Upper lobe of left lung (tissue), 6 donors: ENCODE measurements around the gene ATP2A2. TPM values are rescaled to one million over a fixed set of nuclear protein-coding genes. Genes with fewer than 3 reads are reported as not detected.

ENCODE experiments used
- ATAC-seq, 2 donors: fragments of 200-7000 bp; cut with Tn5 transposase; one replicate each; pipeline ENCODE4 v1.9.1; 2022; ENCODE audit warnings: mild to moderate bottlenecking in 2 of 2, moderate library complexity in 2 of 2; ENCODE audit not compliant: low FRiP score in 2 of 2
- DNase-seq, 2 donors: peaks; one replicate each; pipeline ENCODE4 v3.0.0-alpha.2; 2019 to 2020
- H3K27ac ChIP-seq, 4 donors: fragments of 200-600 bp; sonication (generic); one replicate each; pipeline ENCODE4 v1.5.1; 2016 to 2019
- H3K27me3 ChIP-seq, 4 donors: fragments of 200-600 bp; sonication (generic); one replicate each; pipeline ENCODE4 v1.5.1; 2017 to 2019
- H3K36me3 ChIP-seq, 4 donors: fragments of 200-600 bp; sonication (generic); one replicate each; pipeline ENCODE4 v1.5.1; 2016 to 2019
- H3K4me1 ChIP-seq, 4 donors: fragments of 200-600 bp; sonication (generic); one replicate each; pipeline ENCODE4 v1.5.1; 2018 to 2019
- H3K4me3 ChIP-seq, 4 donors: fragments of 200-600 bp; sonication (generic); one replicate each; pipeline ENCODE4 v1.5.1; 2017 to 2019; ENCODE audit warnings: mild to moderate bottlenecking in 2 of 4, moderate library complexity in 1 of 4
- H3K9me3 ChIP-seq, 4 donors: fragments of 200-600 bp; sonication (generic); one replicate each; pipeline ENCODE4 v1.5.1; 2018 to 2019
- CTCF ChIP-seq, 6 experiments: fragments of 450-650 bp in 4 of 6; fragments of 200-600 bp in 2 of 6; sonication (generic) in 2 of 6; IDR thresholded peaks; one replicate each; pipeline ENCODE4 v1.5.1; 2016 to 2019; ENCODE audit warnings: antibody characterized with exemption in 6 of 6
- EP300 ChIP-seq, 4 donors: sonication (generic); formaldehyde crosslinking; IDR thresholded peaks; one replicate each; pipeline ENCODE4 v1.5.1; 2017; ENCODE audit warnings: antibody characterized with exemption in 4 of 4, control low read depth in 2 of 4
- POLR2A ChIP-seq, 4 donors: fragments of 450-650 bp; IDR thresholded peaks; one replicate each; pipeline ENCODE4 v1.5.1; 2016 to 2017; ENCODE audit warnings: antibody characterized with exemption in 4 of 4, mild to moderate bottlenecking in 2 of 4
- POLR2AphosphoS5 ChIP-seq, 2 donors: sonication (generic); formaldehyde crosslinking; IDR thresholded peaks; one replicate each; pipeline ENCODE4 v1.5.1; 2017; ENCODE audit warnings: antibody characterized with exemption in 2 of 2
- WGBS, 2 donors: methylation state at CpG; one replicate each; pipeline ENCODE4 v1.1.5; 2017 to 2018; 5-methylcytosine and 5-hydroxymethylcytosine counted together
- total RNA-seq, 6 donors: library from RNA; depleted of rRNA in 4 of 6; stranded (reverse); fragments of >200 nt in 4 of 6; gene quantifications; one replicate each; pipeline versions ENCODE4 v1.1.0 to v1.2.1, GENCODE V29; 2016 to 2021
- donor health status: DM: no; HTN: no; CAD: no; lungs with moderate emphysema.
- donor health status: DM: no; HTN: yes; CAD: no; lungs with severe emphysema.

ATP2A2 gene
- total RNA-seq, 6 donors from 2014 or later = 91.7 to 166 (median 142) TPM

- Histone ChIP-seq H3K27ac (no peak overlapping the region), H3K36me3 (no peaks in the 10 kb centered on the region), H3K4me3 (no peak overlapping the region), H3K9me3 (no peaks in the 10 kb centered on the region), H3K4me1 (peaks cover 4 to 20% (median 15%) of the 10 kb centered on the region in 4 donors), H3K27me3 (no peaks in the 10 kb centered on the region)
- 75 to 85% methylated on average over 2 of the region's 2 CpGs for WGBS, 2 donors
- ATAC-seq = no peak
- no peak for DNase-seq
- TF ChIP-seq POLR2AphosphoS5 (IDR thresholded peaks at IDR 0.05) (no peak), CTCF (IDR thresholded peaks at IDR 0.05) (no peak), POLR2A (IDR thresholded peaks at IDR 0.05) (no peak), EP300 (IDR thresholded peaks at IDR 0.05) (no peak)
Observed at GRCh38 chr12:110271015-110271414, 10.0 kb upstream of the ATP2A2 start.

GRCh38 chr12:110277530-110278254 is 3.4 kb upstream of the ATP2A2 start:
- Histone ChIP-seq H3K4me3 (no peak overlapping the region), H3K27ac (no peak overlapping the region), H3K36me3 (no peaks in the 10 kb centered on the region), H3K9me3 (no peaks in the 10 kb centered on the region), H3K27me3 (no peaks in the 10 kb centered on the region), H3K4me1 (peaks cover 10 to 15% (median 12%) of the 10 kb centered on the region in 4 donors)
- ATAC-seq = no peak
- 70 to 82% methylated on average over 2 of the region's 2 CpGs for WGBS, 2 donors
- no peak for DNase-seq
- TF ChIP-seq POLR2AphosphoS5 (IDR thresholded peaks at IDR 0.05) (no peak), CTCF (IDR thresholded peaks at IDR 0.05) (no peak), POLR2A (IDR thresholded peaks at IDR 0.05) (no peak), EP300 (IDR thresholded peaks at IDR 0.05) (no peak)

- WGBS, 2 donors = 88 to 94% methylated on average over 1 of the region's 1 CpG
- TF ChIP-seq POLR2A (IDR thresholded peaks at IDR 0.05) = no peak
- no peak for TF ChIP-seq EP300 (IDR thresholded peaks at IDR 0.05)
- no peak for TF ChIP-seq POLR2AphosphoS5 (IDR thresholded peaks at IDR 0.05)
- TF ChIP-seq CTCF (IDR thresholded peaks at IDR 0.05) = no peak
- no peak overlapping the region for H3K27ac ChIP-seq
Observed at GRCh38 chr12:110278255-110278536, 2.9 kb upstream of the ATP2A2 start.

GRCh38 chr12:110279566-110280375 is 1.3 kb upstream of the ATP2A2 start:
- Histone ChIP-seq H3K4me1 (peaks cover 29 to 36% (median 32%) of the 10 kb centered on the region in 4 donors), H3K4me3 (peak overlapping the region; percentile 84 to 95 (median 92)), H3K9me3 (no peaks in the 10 kb centered on the region), H3K27me3 (no peaks in the 10 kb centered on the region), H3K27ac (peak overlapping the region in 3 of 4 donors; percentile 98 to 99 (median 99)), H3K36me3 (no peaks in the 10 kb centered on the region)
- no peak for TF ChIP-seq POLR2AphosphoS5 (IDR thresholded peaks at IDR 0.05)
- 66 to 71% methylated on average over 14 of the region's 14 CpGs for WGBS, 2 donors
- peak in 1 of 2 donors; percentile 20 for DNase-seq
- ATAC-seq = no peak

More at GRCh38 chr12:110278255-110278536, 2.9 kb upstream of the ATP2A2 start:
- no peaks in the 10 kb centered on the region for H3K36me3 ChIP-seq
- H3K9me3 ChIP-seq = no peaks in the 10 kb centered on the region
- no peak overlapping the region for H3K4me3 ChIP-seq
- no peaks in the 10 kb centered on the region for H3K27me3 ChIP-seq
- ATAC-seq (no peak), DNase-seq (no peak)
- H3K4me1 ChIP-seq = peaks cover 15 to 20% (median 17%) of the 10 kb centered on the region in 4 donors

GRCh38 chr12:110280392-110280778 is 662 bp upstream of the ATP2A2 start:
- H3K4me3 ChIP-seq = peak overlapping the region; percentile 84 to 95 (median 92)
- no peaks in the 10 kb centered on the region for H3K9me3 ChIP-seq
- ATAC-seq (peak; percentile 3 to 21), DNase-seq (peak in 1 of 2 donors; percentile 39)
- H3K27ac ChIP-seq = peak overlapping the region; percentile 97 to 99 (median 98)
- WGBS, 2 donors = 0 to 4% methylated on average over 11 to 18 of the region's 18 CpGs
- TF ChIP-seq POLR2A (IDR thresholded peaks at IDR 0.05) (no peak), CTCF (IDR thresholded peaks at IDR 0.05) (no peak), EP300 (IDR thresholded peaks at IDR 0.05) (no peak), POLR2AphosphoS5 (IDR thresholded peaks at IDR 0.05) (no peak)
- H3K27me3 ChIP-seq = no peaks in the 10 kb centered on the region
- H3K4me1 ChIP-seq = peaks cover 35 to 42% (median 38%) of the 10 kb centered on the region in 4 donors
- H3K36me3 ChIP-seq = peaks cover 0 to 4% (median 0%) of the 10 kb centered on the region in 4 donors
